Activated CD4-positive, alpha-beta T cell treated with anti-CD3 and anti-CD28 coated beads for 24 hours (primary cell): ENCODE measurements around the gene TUBA1B.

ENCODE experiments used
- DNase-seq, 2 donors: peaks; one replicate each; pipeline ENCODE4 v3.0.0-alpha.2; 2020; ENCODE audit warnings: low read depth in 2 of 2

The TUBA1B gene

DNA sequence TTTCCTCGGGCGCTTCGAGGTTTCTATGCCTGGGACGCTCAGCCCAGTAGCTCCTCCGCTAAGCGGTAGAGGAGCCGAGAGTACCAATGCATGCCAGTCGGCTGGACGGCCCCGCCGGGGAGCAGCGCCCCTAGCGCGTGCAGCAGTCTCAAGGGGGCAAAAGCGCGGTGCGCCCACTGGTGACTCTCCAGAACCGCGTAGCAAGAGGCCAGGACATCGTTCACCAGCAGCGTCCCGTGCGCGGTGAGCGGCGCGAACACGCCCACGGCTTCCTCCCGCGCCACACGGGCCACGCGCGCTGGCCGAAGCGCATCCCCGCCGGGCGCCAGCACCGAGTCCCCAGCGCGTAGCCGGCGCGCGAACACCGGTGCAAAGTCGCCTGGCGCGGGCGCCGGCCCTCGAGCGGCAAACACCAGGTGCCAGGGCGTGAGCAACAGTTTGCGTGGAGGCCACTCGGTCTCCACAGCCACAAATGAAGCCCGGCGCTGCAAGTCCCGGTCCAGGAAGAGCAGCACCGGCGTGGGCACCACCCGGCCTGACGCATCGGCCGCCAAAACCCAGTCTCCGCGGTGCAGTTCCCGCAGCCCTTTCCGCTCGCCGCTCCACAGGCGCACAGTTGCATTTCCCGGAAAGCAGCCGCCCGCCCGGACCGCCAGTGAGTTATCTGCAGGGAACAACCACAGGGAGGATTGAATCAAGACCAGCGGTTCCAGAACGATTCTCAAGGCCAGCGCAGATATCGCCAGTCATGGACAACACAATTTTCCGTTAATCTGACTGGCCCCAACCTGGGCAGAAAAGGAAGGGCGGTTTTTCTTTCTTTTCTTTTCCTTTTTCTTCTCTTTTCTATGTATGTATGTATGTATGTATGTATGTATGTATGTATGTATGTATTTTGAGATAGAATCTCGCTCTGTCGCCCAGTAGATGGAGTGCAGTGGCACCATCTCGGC lies 41.1 kb downstream of the TUBA1B start:
- DNase-seq: no peak

DNA sequence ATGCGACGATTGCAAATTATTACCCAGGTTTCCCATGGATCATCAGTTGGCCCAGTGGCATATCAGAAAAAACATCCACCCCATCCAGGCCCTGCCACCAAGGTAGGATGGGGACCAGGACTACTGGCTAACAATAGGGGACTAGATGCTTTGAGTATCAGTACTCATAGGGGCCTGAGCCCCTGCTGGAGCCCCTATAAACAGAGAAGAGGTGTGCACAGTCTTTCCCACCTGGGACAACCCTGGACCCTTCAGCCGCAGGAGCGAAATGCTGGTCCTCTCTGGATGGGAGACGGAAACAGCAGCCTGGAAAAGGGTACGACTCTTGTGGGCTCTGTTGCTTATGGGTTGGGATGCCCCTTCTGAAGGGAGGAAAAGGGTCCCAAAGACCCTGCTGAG lies 42.3 kb downstream of the TUBA1B start:
- no peak for DNase-seq

DNA sequence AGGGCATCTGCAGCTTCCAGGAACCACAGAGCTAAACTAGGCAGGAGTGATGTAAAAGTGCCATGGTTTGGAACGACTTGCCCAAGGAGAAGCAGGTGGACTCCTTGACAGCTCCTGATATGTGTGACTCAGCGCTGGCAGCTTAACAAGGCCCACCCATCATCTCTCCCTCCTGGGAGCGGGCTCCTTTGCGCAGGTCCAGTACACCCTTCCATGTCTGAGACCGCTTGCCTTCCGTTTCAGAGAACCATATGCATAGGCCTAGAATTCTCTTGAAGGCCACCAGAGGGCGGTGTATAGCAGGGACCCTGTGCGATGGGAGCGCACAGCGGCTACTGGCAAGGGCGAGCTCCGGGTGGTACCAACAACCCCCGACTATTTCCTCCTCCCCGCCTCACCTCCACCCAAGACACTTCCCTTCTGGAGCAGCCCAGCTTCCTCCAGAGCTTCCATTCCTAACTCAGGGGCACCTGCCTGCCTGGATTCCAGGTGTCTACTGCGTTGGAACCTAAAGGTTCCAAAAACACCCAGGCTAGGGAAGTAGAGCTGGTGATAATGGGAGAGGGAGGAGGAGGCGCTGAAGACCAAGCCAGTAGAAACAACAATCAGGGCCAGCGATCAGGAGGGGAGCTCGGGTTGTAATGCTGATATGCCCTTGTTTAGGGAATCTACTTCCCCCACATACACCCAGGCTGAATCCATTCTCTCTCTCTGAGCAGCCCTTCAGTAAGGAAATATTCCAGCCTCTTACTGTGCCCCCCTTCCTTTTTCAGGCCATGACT lies 42.9 kb downstream of the TUBA1B start:
- DNase-seq: peak; percentile 48 to 60

DNA sequence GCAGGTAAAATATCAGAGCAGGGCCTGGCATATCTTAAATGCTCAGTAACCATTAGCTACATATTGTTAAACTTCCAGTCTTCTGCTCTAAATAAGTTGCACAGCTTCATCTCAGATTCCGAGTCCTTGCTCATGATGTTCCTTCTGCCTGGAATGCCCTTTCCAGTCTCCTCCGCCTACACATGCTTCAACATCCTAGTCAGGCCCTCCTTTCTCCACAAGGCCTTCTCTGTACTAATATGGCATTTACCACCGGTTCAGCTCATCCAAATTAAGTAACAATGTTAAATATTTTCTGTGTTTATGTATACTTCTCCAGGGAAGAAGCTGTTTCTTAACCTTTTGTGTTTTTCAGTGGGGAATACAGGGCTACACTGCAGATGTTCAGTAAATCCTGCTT lies 45.1 kb downstream of the TUBA1B start:
- DNase-seq: no peak

DNA sequence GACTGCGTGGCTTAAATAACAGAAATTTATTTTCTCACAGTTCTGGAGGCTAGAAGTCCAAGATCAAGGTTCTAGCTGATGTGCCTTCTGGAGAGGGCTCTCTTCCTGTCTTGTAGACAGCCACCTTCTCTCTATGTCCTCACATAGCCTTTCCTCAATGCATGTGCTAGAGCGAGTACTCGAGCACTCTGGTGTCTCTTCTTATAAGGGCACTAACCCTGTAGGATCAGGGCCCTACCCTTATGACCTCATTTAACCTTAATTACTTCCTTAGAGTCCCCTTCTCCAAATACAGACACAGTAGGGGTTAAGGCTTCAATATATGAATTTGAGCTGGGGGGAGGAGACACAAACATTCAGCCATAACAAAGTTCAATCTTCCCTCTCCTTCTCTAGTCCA lies 46.8 kb downstream of the TUBA1B start:
- no peak for DNase-seq

DNA sequence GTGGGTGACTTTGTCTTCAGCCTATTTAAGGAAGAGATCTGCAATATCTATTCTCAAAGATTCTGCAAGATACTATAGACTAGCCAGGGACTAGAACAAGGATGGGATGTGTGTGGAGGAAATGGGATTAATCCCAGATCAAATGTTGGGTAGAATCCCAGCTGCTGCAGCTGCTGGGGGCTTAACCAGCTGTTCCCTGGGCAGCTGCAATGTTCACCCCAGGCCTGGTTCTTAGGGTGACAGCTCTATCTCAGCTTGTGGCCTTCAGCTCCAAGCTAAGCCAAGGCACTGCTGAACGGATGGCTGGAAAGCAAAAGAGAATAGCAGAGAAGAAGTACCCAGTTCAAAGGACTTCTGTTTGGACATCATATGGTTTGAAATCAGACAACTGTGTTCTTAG lies 51.4 kb downstream of the TUBA1B start:
- no peak for DNase-seq
